Activated gamma-delta T cell (primary cell): ENCODE results near the gene NEK10.

Source experiments
- DNase-seq: peaks from one replicate; lab custom pipeline; 2025; lab: John Stamatoyannopoulos, UW

The NEK10 gene

DNA sequence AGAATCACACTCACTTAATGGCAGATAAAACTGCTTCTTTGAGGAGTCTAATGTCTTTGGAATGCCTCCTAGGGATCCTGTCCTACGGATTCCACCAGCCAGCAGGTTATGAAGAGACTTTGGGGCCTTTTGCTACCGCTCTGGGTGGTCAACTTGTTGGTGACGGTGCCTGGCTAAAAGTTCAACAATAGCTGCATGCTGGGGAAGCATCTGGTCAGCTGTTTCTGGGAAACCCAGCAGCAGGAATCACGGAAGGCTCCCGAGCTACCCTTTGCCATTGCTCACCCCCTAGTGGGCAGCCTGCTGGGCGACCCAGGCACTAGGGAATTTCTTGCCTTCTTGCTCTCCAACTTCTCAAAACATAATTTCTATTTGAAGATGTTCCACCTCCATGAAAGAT lies 263.3 kb downstream of the NEK10 start:
- DNase-seq, result no peak

DNA sequence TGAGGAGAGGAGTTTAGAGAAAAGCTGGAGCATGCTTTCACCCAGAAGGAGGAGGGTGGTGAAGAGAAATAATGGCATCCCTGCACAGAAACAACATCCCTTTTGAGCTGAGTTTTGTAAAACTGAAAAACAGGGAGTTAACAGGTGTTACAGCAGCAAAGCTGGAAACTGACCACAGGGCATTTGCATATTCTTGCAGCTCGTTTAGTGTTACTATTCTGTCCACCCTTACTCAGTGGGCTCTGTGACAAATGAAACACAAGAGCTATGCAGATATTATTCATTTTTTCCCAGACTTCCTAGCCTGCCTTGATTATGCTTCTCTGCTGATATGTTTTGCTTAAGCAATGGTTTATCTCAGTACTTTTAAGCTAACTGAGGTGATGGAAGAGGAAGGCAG lies 272.0 kb downstream of the NEK10 start:
- no peak for DNase-seq

- no peak for DNase-seq
Measured at GRCh38 chr3:27095553-27096222, 273.5 kb downstream of the NEK10 start.

DNA sequence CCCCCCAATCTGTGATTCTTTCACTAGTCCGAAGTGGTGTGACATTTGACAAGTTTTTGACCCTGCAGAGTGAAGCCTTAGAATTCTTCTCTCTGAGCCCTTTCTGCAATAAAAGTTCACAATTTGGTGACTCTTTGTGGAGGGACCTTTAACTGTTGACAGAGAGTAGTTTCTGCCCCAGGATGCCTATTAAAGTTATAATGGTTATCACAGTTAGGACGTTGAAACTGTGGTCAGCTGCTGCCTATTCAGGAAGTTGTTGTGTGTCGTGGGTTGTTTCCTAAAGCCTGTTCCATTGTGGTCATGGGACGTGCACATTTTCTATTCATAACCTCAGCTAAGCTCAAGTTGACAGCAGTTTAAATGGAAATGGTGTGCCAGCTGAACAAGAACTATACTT lies 274.5 kb downstream of the NEK10 start:
- no peak for DNase-seq

DNA sequence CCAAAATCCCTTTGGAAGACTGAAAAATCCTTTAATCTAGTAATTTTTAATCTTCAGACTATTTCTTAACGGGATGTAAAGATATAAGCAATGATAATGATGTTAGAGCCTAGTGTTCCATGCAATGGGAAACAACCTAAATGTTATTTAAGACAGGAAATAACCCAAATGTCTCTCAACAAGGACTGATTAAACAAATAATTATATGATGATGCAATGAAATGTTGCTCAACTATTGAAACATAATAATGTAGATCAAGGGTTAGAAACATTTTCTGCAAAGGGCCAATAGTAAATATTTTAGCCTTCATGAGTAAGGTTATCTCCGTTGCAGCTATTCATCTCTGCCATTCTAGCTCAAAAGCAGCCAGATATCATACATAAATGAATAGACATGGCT lies 275.4 kb downstream of the NEK10 start:
- DNase-seq, result no peak

GRCh38 chr3:27090275-27091041 lies 278.7 kb downstream of the NEK10 start:
- DNase-seq, result no peak

DNA sequence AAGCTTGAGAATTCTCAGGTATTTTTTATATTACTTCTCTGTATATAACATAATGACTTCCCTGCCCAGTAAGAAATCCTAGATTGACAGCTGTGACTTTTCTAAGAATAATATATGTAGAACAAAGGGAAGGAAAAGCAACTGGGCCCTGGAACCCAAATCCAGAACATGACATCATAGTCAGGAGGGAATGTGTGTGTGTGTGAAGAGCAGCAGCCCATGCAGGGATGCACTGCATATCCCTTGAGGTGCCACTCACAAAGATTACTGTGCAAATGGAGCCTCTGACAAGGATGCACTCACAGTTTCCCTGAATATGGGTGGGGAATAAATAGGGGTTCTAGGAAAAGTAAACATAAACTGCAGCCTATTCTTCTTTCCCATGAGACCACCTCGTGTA lies 279.5 kb downstream of the NEK10 start:
- no peak for DNase-seq

GRCh38 chr3:27089068-27089467 lies 280.1 kb downstream of the NEK10 start:
- DNase-seq, result no peak

GRCh38 chr3:27085829-27086730 lies 283.1 kb downstream of the NEK10 start:
- no peak for DNase-seq

GRCh38 chr3:27081992-27082607 lies 287.1 kb downstream of the NEK10 start:
- DNase-seq, result no peak

DNA sequence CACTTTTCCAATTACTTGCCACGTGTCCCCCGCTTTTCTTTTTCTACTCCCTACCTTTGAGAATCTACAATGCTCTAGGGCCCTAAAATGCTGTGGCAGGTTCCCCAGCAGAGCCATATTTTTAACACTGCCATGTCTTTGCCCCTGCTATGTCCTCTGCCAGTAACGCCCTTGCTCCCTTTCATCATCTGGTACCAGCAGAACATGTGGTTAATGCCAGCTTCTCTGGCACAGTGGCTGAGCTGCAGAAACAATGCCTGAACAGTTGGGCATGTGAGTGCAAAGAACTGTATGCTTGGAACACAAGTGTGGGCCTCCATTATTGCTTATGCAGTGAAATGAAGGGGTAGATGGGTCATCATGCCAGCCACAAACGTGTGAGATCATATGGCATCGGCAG lies 287.6 kb downstream of the NEK10 start:
- DNase-seq, result no peak

GRCh38 chr3:27080258-27080525 lies 289.0 kb downstream of the NEK10 start:
- no peak for DNase-seq

DNA sequence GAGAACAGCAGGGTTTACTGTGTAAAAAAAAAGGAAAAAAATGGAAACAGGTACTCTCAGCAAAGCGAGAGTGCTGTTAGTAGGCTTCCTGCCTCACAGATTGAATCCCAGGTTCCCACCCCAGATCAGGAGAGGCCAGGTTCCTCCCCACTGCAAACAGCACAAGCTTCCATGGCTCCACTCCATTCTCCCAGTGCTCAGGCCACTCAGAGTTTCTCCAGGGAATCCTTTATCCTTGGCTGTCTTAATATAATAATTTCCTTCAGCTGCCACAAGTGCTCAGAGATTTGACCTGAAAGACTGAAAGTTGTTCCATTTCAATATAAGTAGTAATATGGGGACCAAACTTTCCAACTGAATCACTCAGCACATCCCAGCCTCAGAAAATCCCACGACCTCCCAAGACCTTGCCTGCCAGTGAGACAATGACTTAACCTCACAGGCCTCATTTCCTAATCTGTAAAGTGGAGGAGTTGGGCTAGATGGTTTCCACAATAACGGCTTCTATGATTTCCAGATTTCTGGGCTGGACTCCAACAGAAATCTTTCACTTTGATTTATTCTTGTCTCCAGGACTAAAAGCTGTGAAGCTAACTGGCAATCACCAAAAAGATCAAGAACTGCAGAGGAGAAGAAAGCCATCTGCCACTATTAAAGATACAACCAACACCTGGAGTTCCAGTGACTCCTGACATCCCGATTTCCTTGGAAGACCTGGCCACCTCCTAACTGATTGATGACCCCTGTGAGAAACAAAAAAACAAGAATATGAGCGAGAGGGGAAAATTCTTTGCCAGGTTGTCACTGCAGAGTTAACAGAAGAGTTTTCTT lies 289.5 kb downstream of the NEK10 start:
- DNase-seq, result no peak

DNA sequence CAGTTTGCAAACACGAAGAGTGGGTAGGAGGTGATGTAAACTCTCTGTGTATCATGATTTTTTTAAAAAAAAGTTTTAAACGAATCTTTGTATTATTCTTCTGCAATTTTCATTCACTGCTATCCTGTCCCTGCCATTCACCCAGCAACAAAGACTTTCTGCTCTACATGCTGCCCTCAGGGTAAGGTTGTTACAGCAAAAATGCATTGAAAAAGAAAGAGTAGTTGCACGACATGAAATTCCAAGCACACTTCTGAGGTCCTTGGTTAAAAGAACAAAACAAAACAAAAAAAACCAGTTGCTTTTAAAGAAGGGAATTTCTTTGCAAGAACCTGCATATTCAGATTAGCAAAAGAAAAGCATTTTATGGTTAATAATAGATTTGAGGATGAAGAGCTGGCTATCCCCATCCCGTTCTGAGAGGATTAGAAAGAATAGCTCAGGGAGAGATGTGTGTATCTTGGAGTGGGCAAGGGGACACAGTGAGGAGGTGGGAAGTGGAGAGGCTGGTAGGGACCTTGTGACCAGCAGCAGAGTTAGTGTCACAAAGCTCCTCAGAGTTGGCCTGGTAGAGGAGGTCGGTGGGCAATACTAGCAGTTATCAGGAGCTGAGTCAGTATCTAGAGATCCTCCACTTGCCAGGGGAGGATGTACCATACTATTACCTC lies 290.8 kb downstream of the NEK10 start:
- DNase-seq, result no peak

DNA sequence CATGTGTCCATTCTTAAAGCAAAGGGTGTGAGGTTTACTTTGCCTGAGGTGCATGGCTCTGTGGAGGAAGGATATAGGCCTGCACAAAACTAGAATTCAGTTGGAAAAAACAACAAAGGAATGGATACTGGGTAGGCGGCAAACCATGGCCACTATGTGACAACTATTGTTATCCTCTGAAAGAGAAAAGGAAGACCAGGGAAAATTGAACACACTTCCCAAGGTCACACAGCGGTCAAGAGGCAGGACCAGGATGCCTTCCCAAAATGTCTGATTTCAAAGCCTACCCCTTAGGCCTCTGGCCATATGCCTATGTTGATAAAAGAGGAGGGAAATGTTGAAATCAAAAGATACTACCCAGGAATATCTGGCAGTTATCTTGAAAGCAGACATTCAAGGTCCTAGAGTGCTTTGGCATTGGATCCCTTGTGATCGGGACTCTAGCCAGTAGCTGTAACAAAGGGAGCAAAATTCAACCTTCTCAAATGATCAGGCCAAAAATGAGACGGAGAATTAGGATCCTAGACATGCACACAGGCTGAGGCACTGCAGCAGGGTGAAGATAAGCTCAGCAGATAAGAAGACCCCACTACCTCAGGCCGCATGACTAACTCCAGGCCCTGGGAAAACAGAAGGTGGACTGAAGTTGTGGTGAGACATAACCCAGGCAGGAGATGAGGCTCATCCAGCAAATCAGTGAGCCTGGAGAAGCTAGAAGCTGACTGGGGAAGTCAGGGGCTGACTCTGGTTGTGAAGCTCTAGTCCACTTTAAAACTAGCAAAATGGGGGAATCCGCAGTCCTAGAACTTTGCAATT lies 292.2 kb downstream of the NEK10 start:
- no peak for DNase-seq

DNA sequence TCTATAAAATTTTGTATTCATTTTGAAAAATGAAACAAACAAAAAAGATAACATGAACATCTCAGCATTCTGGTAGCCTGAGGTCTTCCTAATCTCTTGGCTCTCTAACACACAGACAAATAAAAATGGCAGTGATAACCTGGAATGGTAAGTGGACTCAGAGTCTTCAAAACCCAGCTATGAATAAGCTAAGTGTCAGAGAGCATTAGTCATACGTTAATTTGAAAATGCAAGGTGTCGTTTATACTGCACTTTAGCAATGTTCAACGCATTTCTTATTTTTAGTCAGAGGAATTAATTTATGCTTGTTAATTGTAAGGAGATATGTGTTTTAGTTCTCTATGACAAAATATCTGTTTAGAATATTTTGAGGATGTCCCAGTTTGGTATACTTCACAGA lies 294.3 kb downstream of the NEK10 start:
- no peak for DNase-seq

- no peak for DNase-seq
Measured at GRCh38 chr3:27073912-27074311, 295.3 kb downstream of the NEK10 start.

GRCh38 chr3:27072810-27073651 lies 296.2 kb downstream of the NEK10 start:
- DNase-seq, result no peak

DNA sequence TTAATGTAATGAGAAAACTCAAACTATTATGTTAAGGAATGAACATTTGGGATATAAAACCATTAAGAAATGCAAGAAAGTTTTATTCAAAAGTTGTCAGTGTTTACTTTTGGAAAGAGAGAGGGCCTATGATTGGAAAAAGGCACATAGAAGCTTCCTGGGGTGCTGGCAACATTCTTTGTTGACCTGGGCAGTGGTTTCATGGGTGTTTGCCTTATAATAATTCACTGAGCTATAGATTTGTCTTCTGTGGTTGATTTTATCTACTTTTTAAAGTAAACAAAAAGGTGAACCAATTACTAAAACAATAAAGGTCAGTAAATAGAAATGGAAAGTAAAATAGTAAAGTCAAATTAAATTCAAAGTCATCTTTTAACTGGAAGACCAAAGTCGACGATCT lies 308.8 kb downstream of the NEK10 start:
- no peak for DNase-seq
